NB4 (cell line): Measurements from ENCODE around the gene CNTNAP2.

Source experiments
- CTCF ChIP-seq: IDR thresholded peaks from one replicate; pipeline ENCODE4 v1.5.1; 2012; ENCODE audit warnings: low read depth, low read length
- MAX ChIP-seq: IDR thresholded peaks from 2 replicates; pipeline ENCODE4 v1.6.1; 2011; ENCODE audit warnings: low read depth, low read length

GRCh38 chr7:147207988-147208387 lies 1091.4 kb downstream of the CNTNAP2 start:
- TF ChIP-seq CTCF, result no peak
- TF ChIP-seq MAX, result no peak
